NT2/D1 (cell line): ENCODE measurements around the gene POU6F1.
A peak's percentile ranks its signal among the peaks of the same experiment; 100 is the strongest.
"Not testable (repeated sequence)": the region's sequence is repeated elsewhere in the genome, so short reads cannot be mapped to it uniquely, and the experiment has no call there.

ENCODE experiments used
- DNase-seq: peaks from one replicate; pipeline ENCODE4 v3.0.0-alpha.2; 2011; ENCODE audit warnings: low read depth, low spot score
- H3K27me3 ChIP-seq: 2 replicates; pipeline ENCODE4 v1.6.0; 2011; ENCODE audit warnings: mild to moderate bottlenecking; ENCODE audit not compliant: insufficient read length, insufficient read depth
- H3K36me3 ChIP-seq: 2 replicates; pipeline ENCODE4 v1.6.1; 2011; ENCODE audit warnings: mild to moderate bottlenecking, low read length, mixed read lengths; ENCODE audit not compliant: insufficient read depth, insufficient read length
- H3K4me1 ChIP-seq: 2 replicates; pipeline ENCODE4 v1.5.1; 2011; ENCODE audit not compliant: insufficient read depth, insufficient read length
- H3K4me3 ChIP-seq: 2 replicates; pipeline ENCODE4 v1.5.1; 2011; ENCODE audit warnings: low read depth; ENCODE audit not compliant: insufficient read length
- H3K9ac ChIP-seq: 2 replicates; pipeline ENCODE4 v1.6.0; 2011; ENCODE audit warnings: low read depth; ENCODE audit not compliant: insufficient read length
- H3K9me3 ChIP-seq: 2 replicates; pipeline ENCODE4 v1.5.1; 2011; ENCODE audit warnings: mild to moderate bottlenecking, low read length; ENCODE audit not compliant: insufficient read depth
- SUZ12 ChIP-seq: IDR thresholded peaks from 2 replicates; pipeline ENCODE4 v1.6.1; 2011; ENCODE audit not compliant: insufficient read length, insufficient read depth; ENCODE audit errors: extremely low read depth
- YY1 ChIP-seq: IDR thresholded peaks from 2 replicates; pipeline ENCODE4 v1.6.1; 2011; ENCODE audit not compliant: insufficient read length, insufficient read depth
- ZNF274 ChIP-seq: IDR thresholded peaks from 2 replicates; pipeline ENCODE4 v1.6.1; 2011; ENCODE audit warnings: mild to moderate bottlenecking, low read depth, low read length

Gene POU6F1

GRCh38 chr12:51238510-51239334 is 20.9 kb upstream of the POU6F1 start, which contains the start of gene DAZAP2:
DAZAP2 (plus strand) TSS chr12:51238826; CDS start chr12:51238908, 82 bp downstream.
- peaks cover 31% of the 10 kb centered on the region for H3K36me3 ChIP-seq
- TF ChIP-seq YY1, result no peak
- TF ChIP-seq ZNF274, result no peak
- TF ChIP-seq SUZ12, result no peak
- DNase-seq, result peak; percentile 95

GRCh38 chr12:51238037-51238509 is 20.2 kb upstream of the POU6F1 start:
- Histone ChIP-seq H3K36me3 (peaks cover 28% of the 10 kb centered on the region), H3K4me1 (peaks cover 2% of the 10 kb centered on the region)
- TF ChIP-seq SUZ12 (no peak), YY1 (no peak), ZNF274 (no peak)

More at GRCh38 chr12:51238510-51239334, 20.9 kb upstream of the POU6F1 start, which contains the start of gene DAZAP2:
- Histone ChIP-seq H3K9ac (peak within 1 kb of the TSS; percentile 100), H3K4me1 (peaks cover 2% of the 10 kb centered on the region), H3K4me3 (peak within 1 kb of the TSS; percentile 100), H3K27me3 (no peaks in the 10 kb centered on the region), H3K9me3 (no peaks in the 10 kb centered on the region)

GRCh38 chr12:51234530-51234929 is 16.7 kb upstream of the POU6F1 start:
- H3K36me3 ChIP-seq, result no peaks in the 10 kb centered on the region
- no peaks in the 10 kb centered on the region for H3K9me3 ChIP-seq
- no peaks in the 10 kb centered on the region for H3K27me3 ChIP-seq
- no peak for DNase-seq
- H3K9ac ChIP-seq, result no peak overlapping the region
- H3K4me1 ChIP-seq, result no peaks in the 10 kb centered on the region
- no peak for TF ChIP-seq ZNF274
- no peak for TF ChIP-seq SUZ12
- TF ChIP-seq YY1, result no peak
- H3K4me3 ChIP-seq, result no peak overlapping the region

More at GRCh38 chr12:51238037-51238509, 20.2 kb upstream of the POU6F1 start:
- no peaks in the 10 kb centered on the region for H3K9me3 ChIP-seq
- no peak for DNase-seq
- H3K4me3 ChIP-seq, result peak overlapping the region; percentile 31
- no peaks in the 10 kb centered on the region for H3K27me3 ChIP-seq
- H3K9ac ChIP-seq, result peak overlapping the region; percentile 83

- H3K9me3 ChIP-seq, result no peaks in the 10 kb centered on the region
- TF ChIP-seq ZNF274, result no peak
- TF ChIP-seq SUZ12, result no peak
- TF ChIP-seq YY1, result no peak
- H3K4me1 ChIP-seq, result no peaks in the 10 kb centered on the region
- H3K27me3 ChIP-seq, result no peaks in the 10 kb centered on the region
- H3K9ac ChIP-seq, result no peak overlapping the region
- H3K36me3 ChIP-seq, result no peaks in the 10 kb centered on the region
- no peak for DNase-seq
- H3K4me3 ChIP-seq, result no peak overlapping the region
Observed at GRCh38 chr12:51232642-51233041, 14.8 kb upstream of the POU6F1 start.

- Histone ChIP-seq H3K36me3 (no peaks in the 10 kb centered on the region), H3K9me3 (no peaks in the 10 kb centered on the region), H3K4me1 (no peaks in the 10 kb centered on the region), H3K9ac (no peak overlapping the region), H3K4me3 (no peak overlapping the region), H3K27me3 (no peaks in the 10 kb centered on the region)
- no peak for DNase-seq
- TF ChIP-seq YY1 (no peak), SUZ12 (no peak), ZNF274 (no peak)
Observed at GRCh38 chr12:51229116-51229809, 11.4 kb upstream of the POU6F1 start.

- no peak for DNase-seq
- H3K4me3 ChIP-seq, result no peak overlapping the region
- H3K9me3 ChIP-seq, result no peaks in the 10 kb centered on the region
- H3K9ac ChIP-seq, result no peak overlapping the region
- H3K27me3 ChIP-seq, result no peaks in the 10 kb centered on the region
- TF ChIP-seq ZNF274, result no peak
- no peak for TF ChIP-seq YY1
- no peak for TF ChIP-seq SUZ12
- H3K4me1 ChIP-seq, result no peaks in the 10 kb centered on the region
- H3K36me3 ChIP-seq, result no peaks in the 10 kb centered on the region
Observed at GRCh38 chr12:51227962-51228361, 10.1 kb upstream of the POU6F1 start.

GRCh38 chr12:51227112-51227511 is 9.2 kb upstream of the POU6F1 start:
- H3K9ac ChIP-seq, H3K36me3 ChIP-seq, H3K4me1 ChIP-seq, H3K4me3 ChIP-seq, H3K27me3 ChIP-seq, H3K9me3 ChIP-seq, DNase-seq: not testable (repeated sequence)
